Astrocyte (in vitro differentiated cells and primary cell): ENCODE measurements around the gene KCNMA1. TPM values are rescaled to one million over a fixed set of nuclear protein-coding genes. Genes with fewer than 3 reads are reported as not detected.

ENCODE experiments used
- DNase-seq: peaks from one replicate; pipeline ENCODE4 v3.0.0-alpha.2; 2010; ENCODE audit warnings: low read depth
- FAIRE-seq: peaks from 2 replicates; lab custom pipeline; 2011; peaks lifted over from hg19 to GRCh38; lab: Jason Lieb, UNC
- H2AFZ ChIP-seq: 2 replicates; pipeline ENCODE4 v1.6.0; 2012; ENCODE audit warnings: low read depth, low read length, inconsistent platforms
- H3K27ac ChIP-seq: 2 replicates; pipeline ENCODE4 v1.5.1; 2011; ENCODE audit warnings: low read depth, low read length, inconsistent platforms
- H3K27me3 ChIP-seq: 2 replicates; pipeline ENCODE4 v1.6.0; 2011; ENCODE audit warnings: low read length, inconsistent platforms; ENCODE audit not compliant: insufficient read depth
- H3K36me3 ChIP-seq: 2 replicates; pipeline ENCODE4 v1.5.1; 2011; ENCODE audit warnings: low read length, inconsistent platforms; ENCODE audit not compliant: insufficient read depth
- H3K4me1 ChIP-seq: 2 replicates; pipeline ENCODE4 v1.5.1; 2011; ENCODE audit warnings: low read length, inconsistent platforms; ENCODE audit not compliant: insufficient read depth
- H3K4me2 ChIP-seq: 2 replicates; pipeline ENCODE4 v1.6.0; 2012; ENCODE audit warnings: low read length, inconsistent platforms
- H3K4me3 ChIP-seq: 2 replicates; pipeline ENCODE4 v1.5.1; 2011; ENCODE audit warnings: low read depth, mild to moderate bottlenecking, low read length, inconsistent platforms; ENCODE audit not compliant: insufficient read depth
- H3K79me2 ChIP-seq: 2 replicates; pipeline ENCODE4 v1.6.0; 2012; ENCODE audit warnings: mild to moderate bottlenecking, low read length, inconsistent platforms; ENCODE audit not compliant: insufficient read depth
- H3K9ac ChIP-seq: 2 replicates; pipeline ENCODE4 v1.6.0; 2012; ENCODE audit warnings: mild to moderate bottlenecking, low read length, inconsistent platforms
- H3K9me3 ChIP-seq: 2 replicates; pipeline ENCODE4 v1.5.1; 2012; ENCODE audit warnings: low read depth, mild to moderate bottlenecking, low read length, inconsistent platforms; ENCODE audit not compliant: insufficient read depth
- H4K20me1 ChIP-seq: 2 replicates; pipeline ENCODE4 v1.6.0; 2012; ENCODE audit warnings: low read length, inconsistent platforms; ENCODE audit not compliant: insufficient read depth
- H3K27ac Mint-ChIP-seq: one replicate; pipeline ENCODE4 v1.8.0; 2021; ENCODE audit warnings: mild to moderate bottlenecking, mixed read lengths; ENCODE audit not compliant: unreplicated experiment
- H3K27me3 Mint-ChIP-seq: one replicate; pipeline ENCODE4 v1.8.0; 2021; ENCODE audit warnings: low read depth, mixed read lengths; ENCODE audit not compliant: unreplicated experiment
- H3K36me3 Mint-ChIP-seq: one replicate; pipeline ENCODE4 v1.8.0; 2021; ENCODE audit warnings: low read depth, mixed read lengths; ENCODE audit not compliant: unreplicated experiment
- H3K4me1 Mint-ChIP-seq: one replicate; pipeline ENCODE4 v1.8.0; 2021; ENCODE audit warnings: low read depth, mixed read lengths; ENCODE audit not compliant: unreplicated experiment
- H3K4me3 Mint-ChIP-seq: one replicate; pipeline ENCODE4 v1.8.0; 2021; ENCODE audit warnings: mild to moderate bottlenecking, moderate library complexity, mixed read lengths; ENCODE audit not compliant: unreplicated experiment
- H3K9me3 Mint-ChIP-seq: one replicate; pipeline ENCODE4 v1.8.0; 2021; ENCODE audit warnings: mild to moderate bottlenecking, mixed read lengths; ENCODE audit not compliant: unreplicated experiment
- EZH2 ChIP-seq: IDR thresholded peaks from 2 replicates; pipeline ENCODE4 v1.6.1; 2012; ENCODE audit warnings: mild to moderate bottlenecking, low read length, inconsistent platforms; ENCODE audit not compliant: insufficient read depth
- total RNA-seq: library from RNA; stranded (reverse); gene quantifications from 2 replicates; pipeline ENCODE4 v1.2.1, GENCODE V29; 2021
- TF ChIP-seq, protein P1 (sequence below): IDR thresholded peaks from 2 replicates; pipeline ENCODE4 v1.5.1; 2011; ENCODE audit warnings: low read depth, mild to moderate bottlenecking, inconsistent platforms, low read length, moderate library complexity; ENCODE audit not compliant: insufficient read depth

KCNMA1 gene
- total RNA-seq, 1 donor from 2014 or later = 45.8 TPM

DNA sequence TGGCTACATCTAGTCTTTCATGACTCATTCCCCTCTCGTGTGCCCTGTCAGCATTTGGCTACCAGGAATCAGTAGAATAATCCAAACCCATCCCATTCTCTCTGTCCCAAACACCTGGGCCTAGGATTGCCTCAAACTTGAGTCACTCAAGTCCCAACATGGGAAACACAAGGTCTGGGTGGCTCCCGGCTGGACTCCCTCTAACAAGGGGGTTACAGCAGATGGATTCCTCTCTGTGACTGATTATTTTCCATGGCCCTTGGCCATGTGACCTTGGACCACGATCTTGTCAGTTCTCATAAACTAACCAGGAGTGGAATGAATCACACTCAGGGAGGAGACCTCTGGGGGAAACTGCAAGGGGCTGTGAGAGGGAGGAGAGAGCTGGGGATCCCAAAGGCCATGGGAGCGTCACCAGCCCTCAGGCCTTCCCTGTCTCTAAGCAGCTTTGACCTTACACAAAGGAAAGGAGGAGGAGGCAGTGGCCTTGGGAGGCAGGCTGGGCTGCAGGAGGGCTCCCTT lies 533.1 kb downstream of the KCNMA1 start:
- H3K4me2 ChIP-seq = peak overlapping the region; percentile 27

GRCh38 chr10:77103213-77103612 lies 534.4 kb downstream of the KCNMA1 start:
- H3K36me3 Mint-ChIP-seq = peaks cover 16% of the 10 kb centered on the region
- Histone ChIP-seq H3K9me3 (no peaks in the 10 kb centered on the region), H3K4me2 (no peak overlapping the region), H3K4me1 (peaks cover 19% of the 10 kb centered on the region), H3K4me3 (no peak overlapping the region), H4K20me1 (no peaks in the 10 kb centered on the region), H2AFZ (no peak overlapping the region), H3K27ac (no peak overlapping the region), H3K36me3 (no peaks in the 10 kb centered on the region), H3K9ac (no peak overlapping the region), H3K27me3 (no peaks in the 10 kb centered on the region), H3K79me2 (no peaks in the 10 kb centered on the region)
- no peak overlapping the region for H3K27ac Mint-ChIP-seq
- H3K4me3 Mint-ChIP-seq = no peak overlapping the region
- peaks cover 2% of the 10 kb centered on the region for H3K9me3 Mint-ChIP-seq
- TF ChIP-seq EZH2 = no peak
- TF ChIP-seq, protein P1, sequence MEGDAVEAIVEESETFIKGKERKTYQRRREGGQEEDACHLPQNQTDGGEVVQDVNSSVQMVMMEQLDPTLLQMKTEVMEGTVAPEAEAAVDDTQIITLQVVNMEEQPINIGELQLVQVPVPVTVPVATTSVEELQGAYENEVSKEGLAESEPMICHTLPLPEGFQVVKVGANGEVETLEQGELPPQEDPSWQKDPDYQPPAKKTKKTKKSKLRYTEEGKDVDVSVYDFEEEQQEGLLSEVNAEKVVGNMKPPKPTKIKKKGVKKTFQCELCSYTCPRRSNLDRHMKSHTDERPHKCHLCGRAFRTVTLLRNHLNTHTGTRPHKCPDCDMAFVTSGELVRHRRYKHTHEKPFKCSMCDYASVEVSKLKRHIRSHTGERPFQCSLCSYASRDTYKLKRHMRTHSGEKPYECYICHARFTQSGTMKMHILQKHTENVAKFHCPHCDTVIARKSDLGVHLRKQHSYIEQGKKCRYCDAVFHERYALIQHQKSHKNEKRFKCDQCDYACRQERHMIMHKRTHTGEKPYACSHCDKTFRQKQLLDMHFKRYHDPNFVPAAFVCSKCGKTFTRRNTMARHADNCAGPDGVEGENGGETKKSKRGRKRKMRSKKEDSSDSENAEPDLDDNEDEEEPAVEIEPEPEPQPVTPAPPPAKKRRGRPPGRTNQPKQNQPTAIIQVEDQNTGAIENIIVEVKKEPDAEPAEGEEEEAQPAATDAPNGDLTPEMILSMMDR = no peak
- peaks cover 5% of the 10 kb centered on the region for H3K4me1 Mint-ChIP-seq
- no peaks in the 10 kb centered on the region for H3K27me3 Mint-ChIP-seq
- DNase-seq = no peak
- no peak for FAIRE-seq

More for the DNA sequence above, 533.1 kb downstream of the KCNMA1 start:
- peak overlapping the region; percentile 3 for H3K9ac ChIP-seq
- no peaks in the 10 kb centered on the region for H4K20me1 ChIP-seq
- Mint-ChIP-seq H3K9me3 (peaks cover 2% of the 10 kb centered on the region), H3K4me3 (no peak overlapping the region), H3K27ac (peak overlapping the region; percentile 76), H3K27me3 (no peaks in the 10 kb centered on the region), H3K4me1 (peaks cover 5% of the 10 kb centered on the region), H3K36me3 (peaks cover 14% of the 10 kb centered on the region)
- H3K27me3 ChIP-seq = no peaks in the 10 kb centered on the region
- H3K4me3 ChIP-seq = no peak overlapping the region
- DNase-seq = peak; percentile 99
- TF ChIP-seq, protein P1 = no peak
- TF ChIP-seq EZH2 = no peak
- no peak overlapping the region for H2AFZ ChIP-seq
- H3K4me1 ChIP-seq = peaks cover 19% of the 10 kb centered on the region
- H3K36me3 ChIP-seq = no peaks in the 10 kb centered on the region
- peak overlapping the region; percentile 32 for H3K27ac ChIP-seq
- peak; percentile 85 for FAIRE-seq
- no peaks in the 10 kb centered on the region for H3K9me3 ChIP-seq
- no peaks in the 10 kb centered on the region for H3K79me2 ChIP-seq

DNA sequence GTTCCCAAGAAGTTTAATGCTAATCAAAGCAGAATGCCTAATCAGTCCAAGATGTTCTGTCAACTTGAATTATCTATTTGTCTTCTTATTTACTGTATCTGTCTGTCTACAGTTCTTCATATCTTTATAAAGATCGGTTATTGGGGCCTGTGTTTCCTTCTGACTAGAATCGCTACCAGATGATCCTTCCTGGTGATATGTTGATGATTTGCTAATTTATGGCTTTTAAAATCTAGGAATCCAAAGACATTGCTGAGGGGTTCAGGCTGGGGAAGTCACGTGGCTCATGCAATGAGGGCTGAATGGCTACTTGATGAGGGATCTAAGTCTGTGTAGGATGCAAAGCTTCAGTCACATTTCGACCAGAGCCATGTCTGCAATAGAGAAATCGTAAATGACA lies 536.3 kb downstream of the KCNMA1 start:
- Histone ChIP-seq H3K4me3 (no peak overlapping the region), H3K4me2 (no peak overlapping the region), H3K27ac (no peak overlapping the region), H3K36me3 (no peaks in the 10 kb centered on the region), H3K4me1 (peaks cover 19% of the 10 kb centered on the region), H3K27me3 (no peaks in the 10 kb centered on the region), H3K9me3 (no peaks in the 10 kb centered on the region), H3K9ac (no peak overlapping the region), H4K20me1 (no peaks in the 10 kb centered on the region), H2AFZ (no peak overlapping the region), H3K79me2 (no peaks in the 10 kb centered on the region)
- TF ChIP-seq EZH2 = no peak
- TF ChIP-seq, protein P1 = no peak
- Mint-ChIP-seq H3K27me3 (no peaks in the 10 kb centered on the region), H3K27ac (no peak overlapping the region), H3K36me3 (peaks cover 17% of the 10 kb centered on the region), H3K9me3 (peaks cover 2% of the 10 kb centered on the region), H3K4me1 (peaks cover 5% of the 10 kb centered on the region), H3K4me3 (no peak overlapping the region)
- no peak for DNase-seq
- no peak for FAIRE-seq
